HEK293T (cell line): ENCODE results near the gene ISCA1.

Experiments used
- BHLHE40 ChIP-seq: fragments of 450-650 bp; IDR thresholded peaks from 2 replicates; pipeline ENCODE4 v1.6.1; 2016; ENCODE audit warnings: mild to moderate bottlenecking, moderate library complexity, borderline replicate concordance
- CTBP1 ChIP-seq: fragments of 450-650 bp; IDR thresholded peaks from 2 replicates; pipeline ENCODE4 v1.6.1; 2016; ENCODE audit warnings: borderline replicate concordance
- ELF4 ChIP-seq: fragments of 450-650 bp; IDR thresholded peaks from 2 replicates; pipeline ENCODE4 v1.6.1; 2017; ENCODE audit warnings: antibody characterized with exemption
- FOXK2 ChIP-seq: fragments of 450-650 bp; IDR thresholded peaks from 2 replicates; pipeline ENCODE4 v1.6.1; 2016; ENCODE audit warnings: mild to moderate bottlenecking
- FOXM1 ChIP-seq: fragments of 450-650 bp; IDR thresholded peaks from 2 replicates; pipeline ENCODE4 v1.6.1; 2017; ENCODE audit warnings: mild to moderate bottlenecking, borderline replicate concordance
- HDGF ChIP-seq: fragments of 450-650 bp; IDR thresholded peaks from 2 replicates; pipeline ENCODE4 v1.6.1; 2017; ENCODE audit warnings: antibody characterized with exemption, borderline replicate concordance
- SP1 ChIP-seq: fragments of 450-650 bp; IDR thresholded peaks from 2 replicates; pipeline ENCODE4 v1.6.1; 2017
- SUZ12 ChIP-seq: fragments of 450-650 bp; IDR thresholded peaks from 2 replicates; pipeline ENCODE4 v1.6.1; 2016; ENCODE audit warnings: mild to moderate bottlenecking
- TARDBP ChIP-seq: fragments of 450-650 bp; IDR thresholded peaks from 2 replicates; pipeline ENCODE4 v1.6.1; 2016
- TF ChIP-seq, protein P1 (sequence below): fragments of 450-650 bp; IDR thresholded peaks from 2 replicates; pipeline ENCODE4 v1.6.1; 2016

GRCh38 chr9:86257391-86257790 is 24.9 kb downstream of the ISCA1 start:
- TF ChIP-seq ELF4 = no peak
- TF ChIP-seq HDGF = no peak
- no peak for TF ChIP-seq FOXK2
- TF ChIP-seq SP1 = no peak
- TF ChIP-seq TARDBP = no peak
- TF ChIP-seq BHLHE40 = no peak
- no peak for TF ChIP-seq FOXM1
- TF ChIP-seq CTBP1 = no peak
- TF ChIP-seq SUZ12 = no peak
- TF ChIP-seq, protein P1, sequence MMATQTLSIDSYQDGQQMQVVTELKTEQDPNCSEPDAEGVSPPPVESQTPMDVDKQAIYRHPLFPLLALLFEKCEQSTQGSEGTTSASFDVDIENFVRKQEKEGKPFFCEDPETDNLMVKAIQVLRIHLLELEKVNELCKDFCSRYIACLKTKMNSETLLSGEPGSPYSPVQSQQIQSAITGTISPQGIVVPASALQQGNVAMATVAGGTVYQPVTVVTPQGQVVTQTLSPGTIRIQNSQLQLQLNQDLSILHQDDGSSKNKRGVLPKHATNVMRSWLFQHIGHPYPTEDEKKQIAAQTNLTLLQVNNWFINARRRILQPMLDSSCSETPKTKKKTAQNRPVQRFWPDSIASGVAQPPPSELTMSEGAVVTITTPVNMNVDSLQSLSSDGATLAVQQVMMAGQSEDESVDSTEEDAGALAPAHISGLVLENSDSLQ = 0 out of 2 replicates have a peak, but pooled peaks have one; percentile 24
